Right atrium auricular region (tissue), 2 donors: ENCODE data around the gene GADL1. TPM values are rescaled to one million over a fixed set of nuclear protein-coding genes. Genes with fewer than 3 reads are reported as not detected.

Source experiments
- DNase-seq: peaks from one replicate; pipeline ENCODE4 v3.0.0-alpha.2; 2019; ENCODE audit warnings: low spot score
- H3K27ac ChIP-seq, 2 donors: fragments of 200-600 bp; sonication (generic); 1 replicate in 1 of 2; 2 replicates in 1 of 2; pipeline ENCODE4 v1.5.1; 2016 to 2019
- H3K27me3 ChIP-seq, 2 donors: fragments of 200-600 bp; sonication (generic); one replicate each; pipeline versions ENCODE4 v1.5.1 to v1.6.0; 2017 to 2019
- H3K36me3 ChIP-seq: fragments of 200-600 bp; sonication (generic); one replicate; pipeline ENCODE4 v1.5.1; 2016
- H3K4me1 ChIP-seq, 2 donors: fragments of 200-600 bp; sonication (generic); one replicate each; pipeline versions ENCODE4 v1.5.1 to v1.6.0; 2017 to 2019
- H3K4me3 ChIP-seq, 2 donors: fragments of 200-600 bp; sonication (generic); 1 replicate in 1 of 2; 2 replicates in 1 of 2; pipeline ENCODE4 v1.5.1; 2017 to 2019; ENCODE audit warnings: mild to moderate bottlenecking in 1 of 2, moderate library complexity in 1 of 2
- H3K9me3 ChIP-seq, 2 donors: fragments of 200-600 bp; sonication (generic); one replicate each; pipeline ENCODE4 v1.5.1; 2019
- CTCF ChIP-seq, 2 donors: fragments of 200-600 bp; sonication (generic); IDR thresholded peaks; one replicate each; pipeline ENCODE4 v1.5.1; 2019; ENCODE audit warnings: antibody characterized with exemption in 2 of 2
- total RNA-seq, 2 donors: library from RNA; depleted of rRNA; stranded (reverse); fragments of >200 nt; gene quantifications; one replicate each; pipeline ENCODE4 v1.1.0, GENCODE V29; 2016

Gene GADL1
- total RNA-seq, 2 donors from 2014 or later, result not detected

GRCh38 chr3:30700702-30701321 is 193.6 kb downstream of the GADL1 start:
- Histone ChIP-seq H3K4me3 (no peak overlapping the region), H3K36me3 (peaks cover 7% of the 10 kb centered on the region), H3K4me1 (peaks cover 0 to 13% of the 10 kb centered on the region in 2 donors), H3K27me3 (no peaks in the 10 kb centered on the region), H3K27ac (no peak overlapping the region), H3K9me3 (no peaks in the 10 kb centered on the region)
- no peak for TF ChIP-seq CTCF (IDR thresholded peaks at IDR 0.05)
- no peak for DNase-seq

- H3K27ac ChIP-seq, result no peak overlapping the region
- no peak overlapping the region for H3K4me3 ChIP-seq
- H3K36me3 ChIP-seq, result peaks cover 16% of the 10 kb centered on the region
- H3K27me3 ChIP-seq, result no peaks in the 10 kb centered on the region
- no peak for TF ChIP-seq CTCF (IDR thresholded peaks at IDR 0.05)
- no peaks in the 10 kb centered on the region for H3K9me3 ChIP-seq
- no peak for DNase-seq
- H3K4me1 ChIP-seq, result peaks cover 0 to 17% of the 10 kb centered on the region in 2 donors
These were observed 194.5 kb downstream of the GADL1 start for GRCh38 chr3:30699927-30700326.

GRCh38 chr3:30698549-30698948 is 195.9 kb downstream of the GADL1 start:
- peaks cover 28% of the 10 kb centered on the region for H3K36me3 ChIP-seq

GRCh38 chr3:30696896-30697295 is 197.6 kb downstream of the GADL1 start:
- Histone ChIP-seq H3K4me1 (peaks cover 0 to 36% of the 10 kb centered on the region in 2 donors), H3K9me3 (no peaks in the 10 kb centered on the region), H3K36me3 (peaks cover 42% of the 10 kb centered on the region), H3K27me3 (no peaks in the 10 kb centered on the region), H3K4me3 (no peak overlapping the region), H3K27ac (no peak overlapping the region)
- no peak for TF ChIP-seq CTCF (IDR thresholded peaks at IDR 0.05)
- DNase-seq, result no peak

More at GRCh38 chr3:30698549-30698948, 195.9 kb downstream of the GADL1 start:
- peaks cover 0 to 21% of the 10 kb centered on the region in 2 donors for H3K4me1 ChIP-seq
- H3K9me3 ChIP-seq, result no peaks in the 10 kb centered on the region
- TF ChIP-seq CTCF (IDR thresholded peaks at IDR 0.05), result no peak
- no peak overlapping the region for H3K4me3 ChIP-seq
- no peak for DNase-seq
- H3K27me3 ChIP-seq, result no peaks in the 10 kb centered on the region
- H3K27ac ChIP-seq, result no peak overlapping the region

- Histone ChIP-seq H3K4me3 (no peak overlapping the region), H3K27ac (no peak overlapping the region), H3K4me1 (peaks cover 0 to 41% of the 10 kb centered on the region in 2 donors), H3K36me3 (peaks cover 46% of the 10 kb centered on the region), H3K27me3 (no peaks in the 10 kb centered on the region), H3K9me3 (no peaks in the 10 kb centered on the region)
- no peak for TF ChIP-seq CTCF (IDR thresholded peaks at IDR 0.05)
- DNase-seq, result no peak
These were observed 198.1 kb downstream of the GADL1 start for GRCh38 chr3:30696403-30696819.
